H9 (cell line): ENCODE results near the gene CFAP161. TPM values are rescaled to one million over a fixed set of nuclear protein-coding genes. Genes with fewer than 3 reads are reported as not detected.

Experiments used
- DNase-seq: peaks from one replicate; pipeline ENCODE4 v3.0.0-alpha.2; 2017
- H2AFZ ChIP-seq: one replicate; pipeline ENCODE4 v1.6.1; 2013; ENCODE audit warnings: mild to moderate bottlenecking, low read length, control low read depth, moderate library complexity
- H2AK5ac ChIP-seq: 2 replicates; pipeline ENCODE4 v1.6.1; 2013; ENCODE audit warnings: low read length, control low read depth, mixed read lengths; ENCODE audit not compliant: insufficient read length
- H2BK120ac ChIP-seq: one replicate; pipeline ENCODE4 v1.6.1; 2013; ENCODE audit warnings: low read depth, mild to moderate bottlenecking, low read length, control low read depth, inconsistent platforms; ENCODE audit not compliant: poor library complexity, severe bottlenecking
- H2BK12ac ChIP-seq: 2 replicates; pipeline ENCODE4 v1.6.1; 2013; ENCODE audit warnings: low read length, control low read depth, mixed read lengths, low read depth; ENCODE audit not compliant: insufficient read length
- H2BK15ac ChIP-seq: 2 replicates; pipeline ENCODE4 v1.6.1; 2013; ENCODE audit warnings: low read depth, low read length, control low read depth
- H2BK20ac ChIP-seq: one replicate; pipeline ENCODE4 v1.6.1; 2013; ENCODE audit warnings: low read depth, mild to moderate bottlenecking, low read length, control low read depth, inconsistent platforms; ENCODE audit not compliant: poor library complexity, severe bottlenecking
- H2BK5ac ChIP-seq: 2 replicates; pipeline ENCODE4 v1.6.1; 2013; ENCODE audit warnings: low read length, control low read depth, mixed read lengths; ENCODE audit not compliant: insufficient read length
- H3K14ac ChIP-seq: 2 replicates; pipeline ENCODE4 v1.6.1; 2013; ENCODE audit warnings: low read length, control low read depth; ENCODE audit not compliant: insufficient read depth
- H3K18ac ChIP-seq: 2 replicates; pipeline ENCODE4 v1.6.1; 2013; ENCODE audit warnings: low read depth, mild to moderate bottlenecking, mixed read lengths, low read length, control low read depth; ENCODE audit not compliant: insufficient read length
- H3K23ac ChIP-seq: 2 replicates; pipeline ENCODE4 v1.6.1; 2013; ENCODE audit warnings: low read length, control low read depth, mixed read lengths, low read depth; ENCODE audit not compliant: insufficient read length
- H3K23me2 ChIP-seq: 2 replicates; pipeline ENCODE4 v1.6.1; 2013; ENCODE audit warnings: low read depth, mild to moderate bottlenecking, mixed read lengths, low read length, control low read depth; ENCODE audit not compliant: insufficient read length, poor library complexity, severe bottlenecking
- H3K27ac ChIP-seq: 2 replicates; pipeline ENCODE4 v1.5.1; 2013; ENCODE audit warnings: low read length, control low read depth, mixed read lengths, low read depth; ENCODE audit not compliant: insufficient read length
- H3K27me3 ChIP-seq: 2 replicates; pipeline ENCODE4 v1.6.1; 2013; ENCODE audit warnings: low read length, control low read depth, inconsistent platforms; ENCODE audit not compliant: insufficient read depth
- H3K4ac ChIP-seq: 2 replicates; pipeline ENCODE4 v1.6.1; 2013; ENCODE audit warnings: low read depth, mild to moderate bottlenecking, control low read depth, inconsistent platforms, low read length, moderate library complexity
- H3K4me1 ChIP-seq: 2 replicates; pipeline ENCODE4 v1.6.1; 2013; ENCODE audit warnings: low read length, control low read depth, inconsistent platforms; ENCODE audit not compliant: insufficient read depth
- H3K4me2 ChIP-seq: 2 replicates; pipeline ENCODE4 v1.6.1; 2013; ENCODE audit warnings: low read length, control low read depth, mixed read lengths; ENCODE audit not compliant: insufficient read length, insufficient read depth
- H3K56ac ChIP-seq: 2 replicates; pipeline ENCODE4 v1.6.1; 2013; ENCODE audit warnings: low read depth, mild to moderate bottlenecking, mixed read lengths, low read length, control low read depth; ENCODE audit not compliant: insufficient read length
- H3K79me1 ChIP-seq: 2 replicates; pipeline ENCODE4 v1.6.1; 2013; ENCODE audit warnings: low read depth, mild to moderate bottlenecking, moderate library complexity, low read length, control low read depth, inconsistent platforms; ENCODE audit not compliant: insufficient read depth, poor library complexity, severe bottlenecking
- H3K79me2 ChIP-seq: 2 replicates; pipeline ENCODE4 v1.6.1; 2013; ENCODE audit warnings: low read length, control low read depth, inconsistent platforms; ENCODE audit not compliant: insufficient read depth
- H3K9ac ChIP-seq: 2 replicates; pipeline ENCODE4 v1.6.1; 2013; ENCODE audit warnings: low read length, control low read depth, mixed read lengths; ENCODE audit not compliant: insufficient read length; ENCODE audit errors: extremely low read depth
- H3K9me3 ChIP-seq: one replicate; pipeline ENCODE4 v1.6.1; 2013; ENCODE audit warnings: low read depth, low read length, inconsistent platforms; ENCODE audit not compliant: control insufficient read depth
- H3T11ph ChIP-seq: one replicate; pipeline ENCODE4 v1.6.1; 2013; ENCODE audit warnings: mild to moderate bottlenecking, low read length, control low read depth, inconsistent platforms
- H4K20me1 ChIP-seq: one replicate; pipeline ENCODE4 v1.6.1; 2013; ENCODE audit not compliant: control insufficient read depth, insufficient read length, insufficient read depth
- H4K5ac ChIP-seq: 2 replicates; pipeline ENCODE4 v1.6.1; 2013; ENCODE audit warnings: low read depth, mild to moderate bottlenecking, mixed read lengths, low read length, control low read depth; ENCODE audit not compliant: insufficient read length
- H4K8ac ChIP-seq: replicated peaks from 2 replicates; pipeline ENCODE4 v1.6.1; 2013; ENCODE audit warnings: low read length, control low read depth, mixed read lengths, low read depth; ENCODE audit not compliant: insufficient read length
- H4K91ac ChIP-seq: 2 replicates; pipeline ENCODE4 v1.6.1; 2013; ENCODE audit warnings: low read depth, mild to moderate bottlenecking, moderate library complexity, mixed read lengths, low read length, control low read depth; ENCODE audit not compliant: insufficient read length
- H3K27ac Mint-ChIP-seq, 3 experiments: 2 replicates in 2 of 3; 3 replicates in 1 of 3; pipeline ENCODE4 v1.8.0; 2020 to 2021; ENCODE audit warnings: mixed read lengths in 3 of 3, mild to moderate bottlenecking in 1 of 3, moderate library complexity in 1 of 3
- H3K27me3 Mint-ChIP-seq: 2 replicates; pipeline ENCODE4 v1.8.0; 2021; ENCODE audit warnings: low read depth, mild to moderate bottlenecking, moderate library complexity, mixed read lengths
- H3K36me3 Mint-ChIP-seq, 3 experiments: 2 replicates in 2 of 3; 3 replicates in 1 of 3; pipeline ENCODE4 v1.8.0; 2020 to 2021; ENCODE audit warnings: low read depth in 3 of 3, mixed read lengths in 3 of 3; ENCODE audit not compliant: insufficient read depth in 1 of 3
- H3K4me1 Mint-ChIP-seq, 2 experiments: 2 replicates each; pipeline ENCODE4 v1.8.0; 2020; ENCODE audit warnings: mixed read lengths in 2 of 2
- H3K4me3 Mint-ChIP-seq, 2 experiments: 2 replicates in 1 of 2; 3 replicates in 1 of 2; pipeline ENCODE4 v1.8.0; 2020 to 2021; ENCODE audit warnings: mild to moderate bottlenecking in 2 of 2, mixed read lengths in 2 of 2, moderate library complexity in 1 of 2
- H3K9me3 Mint-ChIP-seq, 2 experiments: 2 replicates in 1 of 2; 3 replicates in 1 of 2; pipeline ENCODE4 v1.8.0; 2020; ENCODE audit warnings: mild to moderate bottlenecking in 2 of 2, mixed read lengths in 2 of 2, moderate library complexity in 1 of 2
- CTCF ChIP-seq: fragments of 200-600 bp; sonication (generic); conservative IDR thresholded peaks from 3 replicates; pipeline ENCODE4 v1.8.0; 2021; ENCODE audit warnings: antibody characterized with exemption, mild to moderate bottlenecking
- WGBS: extraction: QIAGEN DNeasy Blood & Tissue Kit; methylation state at CpG from one replicate; pipeline ENCODE4 v1.1.7; 2013; ENCODE audit warnings: missing lambda C conversion rate, low lambda C conversion rate, mixed read lengths; ENCODE audit not compliant: insufficient read length; ENCODE audit errors: extremely low coverage; 5-methylcytosine and 5-hydroxymethylcytosine counted together
- total RNA-seq: library from RNA; stranded (reverse); gene quantifications from 2 replicates; pipeline ENCODE4 v1.2.1, GENCODE V29; 2021

The CFAP161 gene
- total RNA-seq, 1 experiment from 2014 or later, result 0.24 TPM

DNA sequence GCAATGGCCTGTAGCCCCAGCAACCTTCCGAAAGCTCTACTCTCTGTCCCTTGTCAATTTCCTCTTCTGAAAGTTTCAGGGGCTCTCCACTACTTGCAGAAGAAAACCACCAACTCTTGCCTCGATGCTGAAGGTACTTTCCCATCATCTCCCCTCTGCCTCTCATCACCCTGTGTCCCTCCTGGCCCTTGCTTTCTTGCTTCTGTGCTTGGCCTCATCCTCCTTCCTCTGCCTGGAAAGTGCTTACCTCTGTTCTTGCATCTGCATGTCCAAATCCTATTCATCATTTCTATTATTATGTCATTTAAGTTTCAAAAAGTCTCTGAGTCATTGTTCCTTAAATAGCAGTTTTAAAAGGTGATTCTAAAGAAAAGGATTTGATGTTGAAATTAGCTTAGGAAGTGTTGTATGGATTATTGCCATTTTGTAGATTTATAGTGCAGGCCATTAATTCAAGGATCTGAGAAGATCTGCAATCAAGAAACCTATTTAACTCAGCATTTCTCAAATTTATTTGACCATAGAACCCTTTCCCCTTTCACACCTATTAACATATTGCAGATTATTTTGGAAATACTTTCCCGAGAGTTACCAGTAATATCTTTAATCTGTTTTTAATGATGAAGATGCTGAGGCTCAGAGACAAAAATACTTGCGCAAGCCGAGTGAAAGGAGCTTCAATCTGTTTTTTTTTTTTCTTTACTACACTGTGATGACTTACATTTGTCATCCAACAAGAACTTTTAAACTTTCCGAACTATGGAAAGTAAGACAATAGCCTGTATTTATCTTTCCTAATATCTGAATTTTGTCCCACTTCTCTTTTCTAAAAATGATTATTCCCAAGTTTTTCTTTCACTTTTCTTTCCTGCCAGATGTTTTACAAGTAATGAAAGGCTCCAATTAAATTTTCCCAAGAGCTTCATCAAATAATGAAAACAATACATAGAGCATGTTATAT is 22.3 kb upstream of the CFAP161 start:
- DNase-seq, result no peak
- WGBS, result no CpG with 5 or more reads among the region's 6 CpGs
- H3K4me2 ChIP-seq, result no peak overlapping the region

More for the DNA sequence above, 22.3 kb upstream of the CFAP161 start:
- no peak overlapping the region for H3T11ph ChIP-seq
- no peak overlapping the region for H4K8ac ChIP-seq
- H3K4me1 ChIP-seq, result no peaks in the 10 kb centered on the region; the same call in 1 of the 2 replicates
- no peak overlapping the region for H3K4me3 Mint-ChIP-seq
- no peaks in the 10 kb centered on the region for H3K79me1 ChIP-seq
- no peaks in the 10 kb centered on the region for H3K9me3 ChIP-seq
- H3K36me3 Mint-ChIP-seq, result no peaks in the 10 kb centered on the region
- no peak overlapping the region for H2BK15ac ChIP-seq
- no peak overlapping the region for H2AFZ ChIP-seq
- no peaks in the 10 kb centered on the region for H3K27me3 ChIP-seq
- H3K23me2 ChIP-seq, result no peaks in the 10 kb centered on the region
- no peak overlapping the region for H2BK5ac ChIP-seq
- H2BK120ac ChIP-seq, result no peak overlapping the region
- no peak overlapping the region for H2BK20ac ChIP-seq
- no peaks in the 10 kb centered on the region for H4K20me1 ChIP-seq
- no peak overlapping the region for H3K14ac ChIP-seq
- TF ChIP-seq CTCF, result no peak
- H3K9me3 Mint-ChIP-seq, result no peaks in the 10 kb centered on the region; a peak in 2 of 5 replicates
- no peak overlapping the region; a peak in 1 of 7 replicates for H3K27ac Mint-ChIP-seq
- H3K56ac ChIP-seq, result no peak overlapping the region
- peaks cover 1% of the 10 kb centered on the region; the same call in 1 of the 2 replicates for H3K27me3 Mint-ChIP-seq
- H3K4me1 Mint-ChIP-seq, result peaks cover 16 to 17% of the 10 kb centered on the region in 2 experiments
- no peak overlapping the region for H3K4ac ChIP-seq
- H4K5ac ChIP-seq, result no peak overlapping the region
- H3K18ac ChIP-seq, result no peak overlapping the region
- H3K23ac ChIP-seq, result no peak overlapping the region
- H3K27ac ChIP-seq, result no peak overlapping the region
- H2AK5ac ChIP-seq, result no peak overlapping the region
- H2BK12ac ChIP-seq, result no peak overlapping the region
- H3K9ac ChIP-seq, result no peak overlapping the region
- H4K91ac ChIP-seq, result no peak overlapping the region
- H3K79me2 ChIP-seq, result no peaks in the 10 kb centered on the region
